Neuronal stem cell (in vitro differentiated cells): ENCODE measurements around the gene MAP3K15.

ENCODE experiments used
- DNase-seq: peaks from one replicate; pipeline ENCODE4 v3.0.0-alpha.2; 2013; ENCODE audit warnings: low spot score
- H2AFZ ChIP-seq: one replicate; pipeline ENCODE4 v1.6.1; 2013; ENCODE audit warnings: mild to moderate bottlenecking, low read length, inconsistent platforms
- H2AK5ac ChIP-seq: 2 replicates; pipeline ENCODE4 v1.6.1; 2013; ENCODE audit warnings: low read depth, mild to moderate bottlenecking, inconsistent platforms, low read length, moderate library complexity, mixed read lengths
- H2BK120ac ChIP-seq: 2 replicates; pipeline ENCODE4 v1.6.1; 2013; ENCODE audit warnings: low read depth, mild to moderate bottlenecking, inconsistent platforms, low read length, moderate library complexity, mixed read lengths
- H2BK12ac ChIP-seq: one replicate; pipeline ENCODE4 v1.6.1; 2013; ENCODE audit warnings: low read length, inconsistent platforms
- H2BK15ac ChIP-seq: 2 replicates; pipeline ENCODE4 v1.6.1; 2013; ENCODE audit warnings: mild to moderate bottlenecking, low read length, inconsistent platforms, mixed read lengths
- H2BK5ac ChIP-seq: one replicate; pipeline ENCODE4 v1.6.1; 2013; ENCODE audit warnings: inconsistent platforms, mild to moderate bottlenecking, low read length, moderate library complexity
- H3K14ac ChIP-seq: one replicate; pipeline ENCODE4 v1.6.1; 2013; ENCODE audit warnings: low read length, inconsistent platforms
- H3K18ac ChIP-seq: 2 replicates; pipeline ENCODE4 v1.6.1; 2013; ENCODE audit warnings: low read length, inconsistent platforms
- H3K23ac ChIP-seq: 2 replicates; pipeline ENCODE4 v1.6.1; 2013; ENCODE audit warnings: low read depth, mild to moderate bottlenecking, mixed read lengths, low read length, inconsistent platforms; ENCODE audit not compliant: poor library complexity
- H3K27ac ChIP-seq: replicated peaks from 3 replicates; pipeline ENCODE4 v1.5.1; 2013; ENCODE audit warnings: low read length, inconsistent platforms
- H3K27me3 ChIP-seq, 3 experiments: 2 replicates each; pipeline ENCODE4 v1.6.1; 2013; ENCODE audit warnings: low read length in 3 of 3, mild to moderate bottlenecking in 2 of 3, inconsistent platforms in 1 of 3, low read depth in 1 of 3, mixed read lengths in 1 of 3, moderate library complexity in 1 of 3; ENCODE audit not compliant: control insufficient read depth in 3 of 3, insufficient read depth in 3 of 3
- H3K36me3 ChIP-seq, 2 donors: replicated peaks in 1 of 2; 2 replicates each; pipeline ENCODE4 v1.6.1; 2013; ENCODE audit warnings: low read length in 2 of 2; ENCODE audit not compliant: control insufficient read depth in 2 of 2, insufficient read depth in 2 of 2
- H3K4ac ChIP-seq: 2 replicates; pipeline ENCODE4 v1.6.1; 2013; ENCODE audit warnings: inconsistent platforms, mild to moderate bottlenecking, low read length, moderate library complexity
- H3K4me1 ChIP-seq, 2 donors: 1 replicate in 1 of 2; 2 replicates in 1 of 2; pipeline ENCODE4 v1.6.1; 2013; ENCODE audit warnings: low read length in 2 of 2, low read depth in 1 of 2; ENCODE audit not compliant: control insufficient read depth in 2 of 2, insufficient read depth in 1 of 2
- H3K4me2 ChIP-seq: one replicate; pipeline ENCODE4 v1.6.1; 2013; ENCODE audit warnings: mild to moderate bottlenecking, low read length, inconsistent platforms; ENCODE audit not compliant: insufficient read depth, poor library complexity, severe bottlenecking
- H3K4me3 ChIP-seq, 2 donors: 2 replicates each; pipeline ENCODE4 v1.5.1; 2013; ENCODE audit warnings: low read length in 2 of 2, mild to moderate bottlenecking in 2 of 2, inconsistent platforms in 1 of 2, moderate library complexity in 1 of 2
- H3K79me1 ChIP-seq: one replicate; pipeline ENCODE4 v1.6.1; 2013; ENCODE audit warnings: low read depth, mild to moderate bottlenecking, inconsistent platforms, low read length, moderate library complexity
- H3K9ac ChIP-seq: one replicate; pipeline ENCODE4 v1.6.1; 2013; ENCODE audit warnings: mild to moderate bottlenecking, low read depth, low read length, inconsistent platforms; ENCODE audit not compliant: poor library complexity
- H3K9me3 ChIP-seq, 2 donors: replicated peaks in 1 of 2; 2 replicates each; pipeline versions ENCODE3 to v1.6.1; 2013; ENCODE audit warnings: low read length in 2 of 2, mild to moderate bottlenecking in 2 of 2, inconsistent platforms in 1 of 2, low read depth in 1 of 2, mixed read lengths in 1 of 2, moderate library complexity in 1 of 2; ENCODE audit not compliant: control insufficient read depth in 2 of 2, insufficient read depth in 1 of 2
- H4K8ac ChIP-seq: one replicate; pipeline ENCODE4 v1.6.1; 2013; ENCODE audit warnings: low read depth, mild to moderate bottlenecking, inconsistent platforms, low read length, moderate library complexity
- H4K91ac ChIP-seq: one replicate; pipeline ENCODE4 v1.6.1; 2013; ENCODE audit warnings: low read length, low read depth, mild to moderate bottlenecking, inconsistent platforms; ENCODE audit not compliant: poor library complexity
- WGBS, 2 donors: extraction: QIAGEN DNeasy Blood & Tissue Kit; methylation state at CpG; one replicate each; pipeline ENCODE4 v1.1.7; 2013; ENCODE audit warnings: missing lambda C conversion rate in 2 of 2, mixed read lengths in 1 of 2; ENCODE audit not compliant: insufficient read length in 2 of 2, insufficient replicate concordance in 1 of 2; ENCODE audit errors: extremely low coverage in 2 of 2; 5-methylcytosine and 5-hydroxymethylcytosine counted together

MAP3K15 gene

GRCh38 chrX:19382555-19383145 is 132.7 kb downstream of the MAP3K15 start:
- Histone ChIP-seq H4K91ac (no peak overlapping the region), H4K8ac (no peak overlapping the region), H3K9ac (no peak overlapping the region), H3K79me1 (no peaks in the 10 kb centered on the region), H3K4ac (no peak overlapping the region), H2AFZ (no peak overlapping the region), H3K27me3 (peaks cover 0 to 2% (median 0%) of the 10 kb centered on the region in 3 experiments), H3K9me3 (no peaks in the 10 kb centered on the region), H2BK5ac (no peak overlapping the region), H3K14ac (no peak overlapping the region), H2BK120ac (no peak overlapping the region), H3K4me3 (no peak overlapping the region), H3K36me3 (no peaks in the 10 kb centered on the region), H3K4me1 (no peaks in the 10 kb centered on the region), H2BK12ac (no peak overlapping the region), H3K23ac (no peak overlapping the region), H2BK15ac (no peak overlapping the region), H3K27ac (no peak overlapping the region), H3K4me2 (no peak overlapping the region), H2AK5ac (no peak overlapping the region), H3K18ac (no peak overlapping the region)
- no CpG with 5 or more reads among the region's 16 CpGs for WGBS, 2 donors
- peak; percentile 27 for DNase-seq

- no peak overlapping the region for H2AK5ac ChIP-seq
- no peaks in the 10 kb centered on the region for H3K9me3 ChIP-seq
- no peaks in the 10 kb centered on the region for H3K36me3 ChIP-seq
- no peaks in the 10 kb centered on the region for H3K79me1 ChIP-seq
- H3K9ac ChIP-seq, result no peak overlapping the region
- H3K18ac ChIP-seq, result no peak overlapping the region
- no peaks in the 10 kb centered on the region for H3K4me1 ChIP-seq
- H4K91ac ChIP-seq, result no peak overlapping the region
- H3K4me2 ChIP-seq, result no peak overlapping the region
- WGBS, 2 donors, result no CpG with 5 or more reads among the region's 9 CpGs
- H3K27me3 ChIP-seq, result peaks cover 0 to 2% (median 0%) of the 10 kb centered on the region in 3 experiments
- no peak overlapping the region for H2BK5ac ChIP-seq
- no peak for DNase-seq
- no peak overlapping the region for H3K4me3 ChIP-seq
- no peak overlapping the region for H3K14ac ChIP-seq
- H3K27ac ChIP-seq, result no peak overlapping the region
- no peak overlapping the region for H3K4ac ChIP-seq
- H4K8ac ChIP-seq, result no peak overlapping the region
- H2AFZ ChIP-seq, result no peak overlapping the region
- H2BK120ac ChIP-seq, result no peak overlapping the region
- H2BK12ac ChIP-seq, result no peak overlapping the region
- H3K23ac ChIP-seq, result no peak overlapping the region
- H2BK15ac ChIP-seq, result no peak overlapping the region
Measured at GRCh38 chrX:19381326-19381725, 134.0 kb downstream of the MAP3K15 start.

GRCh38 chrX:19377799-19378198 is 137.5 kb downstream of the MAP3K15 start:
- Histone ChIP-seq H3K4me1 (no peaks in the 10 kb centered on the region), H4K91ac (no peak overlapping the region), H3K23ac (no peak overlapping the region), H2BK5ac (no peak overlapping the region), H4K8ac (no peak overlapping the region), H3K18ac (no peak overlapping the region), H3K4me2 (no peak overlapping the region), H2BK120ac (no peak overlapping the region), H3K14ac (no peak overlapping the region), H2AK5ac (no peak overlapping the region), H2BK12ac (no peak overlapping the region), H3K27ac (no peak overlapping the region), H3K4me3 (no peak overlapping the region), H3K36me3 (no peaks in the 10 kb centered on the region), H3K79me1 (no peaks in the 10 kb centered on the region), H3K9ac (no peak overlapping the region), H2BK15ac (no peak overlapping the region), H2AFZ (no peak overlapping the region), H3K9me3 (no peaks in the 10 kb centered on the region), H3K27me3 (peaks cover 0 to 24% (median 0%) of the 10 kb centered on the region in 3 experiments), H3K4ac (no peak overlapping the region)
- WGBS, 2 donors, result no CpG with 5 or more reads among the region's 12 CpGs
- DNase-seq, result no peak

- Histone ChIP-seq H3K9ac (no peak overlapping the region), H3K18ac (no peak overlapping the region), H2AK5ac (no peak overlapping the region), H4K91ac (no peak overlapping the region), H2AFZ (no peak overlapping the region), H2BK5ac (no peak overlapping the region), H3K4me3 (no peak overlapping the region), H3K27ac (no peak overlapping the region), H3K36me3 (no peaks in the 10 kb centered on the region), H2BK120ac (no peak overlapping the region), H3K4ac (no peak overlapping the region), H4K8ac (no peak overlapping the region), H3K4me1 (peaks cover 0 to 1% of the 10 kb centered on the region in 2 donors), H3K14ac (no peak overlapping the region), H3K23ac (no peak overlapping the region), H3K27me3 (peaks cover 0 to 24% (median 0%) of the 10 kb centered on the region in 3 experiments), H2BK12ac (no peak overlapping the region), H2BK15ac (no peak overlapping the region), H3K9me3 (no peaks in the 10 kb centered on the region), H3K4me2 (no peak overlapping the region), H3K79me1 (no peaks in the 10 kb centered on the region)
- no peak for DNase-seq
- WGBS, 2 donors, result no CpG with 5 or more reads among the region's 8 CpGs
Measured at GRCh38 chrX:19375546-19375945, 139.8 kb downstream of the MAP3K15 start.
